HEK293 (cell line): Measurements from ENCODE around the gene JAK3.

Experiments used
- CTCF ChIA-PET: fragments of 350-600 bp; formaldehyde crosslinking; extraction: SDS; loops from one replicate; lab custom pipeline; 2021; ENCODE audit warnings: antibody characterized with exemption; lab: Yijun Ruan, JAX
- POLR2A ChIA-PET: fragments of 300-600 bp; formaldehyde crosslinking; extraction: SDS; loops from one replicate; lab custom pipeline; 2020; ENCODE audit warnings: antibody characterized with exemption, inconsistent platforms; lab: Yijun Ruan, JAX
- H3K27ac ChIP-seq: fragments of 200-500 bp; sonication (Bioruptor generic); 2 replicates; pipeline ENCODE4 v1.5.1; 2014; ENCODE audit warnings: low read depth, low read length, control low read depth, inconsistent platforms; ENCODE audit errors: extremely low read depth
- H3K36me3 ChIP-seq, 2 experiments: fragments of 200-500 bp in 1 of 2; sonication (Bioruptor generic) in 1 of 2; 1 replicate in 1 of 2; 2 replicates in 1 of 2; pipeline ENCODE4 v1.5.1; 2014 to 2017; ENCODE audit warnings: inconsistent platforms in 2 of 2, low read length in 2 of 2; ENCODE audit not compliant: control insufficient read depth in 2 of 2, insufficient read depth in 1 of 2
- H3K4me1 ChIP-seq: fragments of 200-500 bp; sonication (Bioruptor generic); 2 replicates; pipeline ENCODE4 v1.5.1; 2014; ENCODE audit warnings: mild to moderate bottlenecking, low read length, inconsistent platforms; ENCODE audit not compliant: control insufficient read depth, insufficient read depth
- H3K4me3 ChIP-seq: 2 replicates; pipeline ENCODE4 v1.5.1; 2011; ENCODE audit warnings: low read depth, mild to moderate bottlenecking, control low read depth, low read length, moderate library complexity
- H3K9me3 ChIP-seq: fragments of 200-500 bp; sonication (Bioruptor generic); 2 replicates; pipeline ENCODE4 v1.5.1; 2014; ENCODE audit warnings: low read depth, low read length, inconsistent platforms; ENCODE audit not compliant: control insufficient read depth, insufficient read depth
- FEZF1 ChIP-seq: fragments of 450-650 bp; formaldehyde crosslinking; IDR thresholded peaks from 2 replicates; pipeline ENCODE4 v1.5.1; 2016; ENCODE audit warnings: missing biosample characterization, missing genetic modification characterization
- GLIS1 ChIP-seq: fragments of 450-650 bp; formaldehyde crosslinking; IDR thresholded peaks from 2 replicates; pipeline ENCODE4 v1.5.1; 2016; ENCODE audit warnings: missing biosample characterization, missing genetic modification characterization
- HIC1 ChIP-seq: fragments of 450-650 bp; formaldehyde crosslinking; IDR thresholded peaks from 2 replicates; pipeline ENCODE4 v1.5.1; 2016; ENCODE audit warnings: missing biosample characterization, missing genetic modification characterization
- HOXC10 ChIP-seq: sonication (generic); formaldehyde crosslinking; IDR thresholded peaks from 2 replicates; pipeline ENCODE4 v1.8.1; 2023; ENCODE audit warnings: mild to moderate bottlenecking, missing genetic modification reagents
- TRIM28 ChIP-seq: IDR thresholded peaks from 2 replicates; pipeline ENCODE4 v1.6.1; 2011; ENCODE audit warnings: low read length, control low read depth, borderline replicate concordance
- ZBTB26 ChIP-seq: fragments of 450-650 bp; formaldehyde crosslinking; optimal IDR thresholded peaks from 2 replicates; pipeline ENCODE3; 2016; ENCODE audit warnings: missing biosample characterization, mild to moderate bottlenecking, missing genetic modification characterization
- ZBTB6 ChIP-seq: fragments of 450-650 bp; formaldehyde crosslinking; IDR thresholded peaks from 2 replicates; pipeline ENCODE4 v1.5.1; 2017; ENCODE audit warnings: missing biosample characterization, missing genetic modification characterization
- ZFP37 ChIP-seq: fragments of 450-650 bp; formaldehyde crosslinking; IDR thresholded peaks from 2 replicates; pipeline ENCODE4 v1.5.1; 2016; ENCODE audit warnings: missing biosample characterization, missing genetic modification characterization
- ZNF10 ChIP-seq: fragments of 450-650 bp; formaldehyde crosslinking; IDR thresholded peaks from 2 replicates; pipeline ENCODE4 v1.5.1; 2017; ENCODE audit warnings: missing biosample characterization, missing genetic modification characterization
- ZNF138 ChIP-seq: fragments of 450-650 bp; formaldehyde crosslinking; IDR thresholded peaks from 2 replicates; pipeline ENCODE4 v1.5.1; 2016; ENCODE audit warnings: missing biosample characterization, missing genetic modification characterization, borderline replicate concordance
- ZNF174 ChIP-seq: fragments of 450-650 bp; formaldehyde crosslinking; IDR thresholded peaks from 2 replicates; pipeline ENCODE4 v1.5.0; 2017; ENCODE audit warnings: missing biosample characterization, mild to moderate bottlenecking, missing genetic modification characterization
- ZNF19 ChIP-seq: fragments of 450-650 bp; formaldehyde crosslinking; IDR thresholded peaks from 2 replicates; pipeline ENCODE4; 2016; ENCODE audit warnings: missing biosample characterization, missing genetic modification characterization, low read depth
- ZNF211 ChIP-seq: fragments of 450-650 bp; formaldehyde crosslinking; IDR thresholded peaks from 2 replicates; pipeline ENCODE4 v1.5.1; 2016; ENCODE audit warnings: low read depth, missing biosample characterization, missing genetic modification characterization
- ZNF24 ChIP-seq: fragments of 450-650 bp; formaldehyde crosslinking; IDR thresholded peaks from 2 replicates; pipeline ENCODE4 v1.5.1; 2016; ENCODE audit warnings: missing biosample characterization, missing genetic modification characterization
- ZNF394 ChIP-seq: fragments of 450-650 bp; formaldehyde crosslinking; IDR thresholded peaks from 2 replicates; pipeline ENCODE4 v1.5.1; 2016; ENCODE audit warnings: missing biosample characterization, missing genetic modification characterization, mild to moderate bottlenecking, moderate library complexity, borderline replicate concordance
- ZNF514 ChIP-seq: fragments of 450-650 bp; formaldehyde crosslinking; IDR thresholded peaks from 2 replicates; pipeline ENCODE4 v1.5.1; 2016; ENCODE audit warnings: missing biosample characterization, missing genetic modification characterization
- ZNF518A ChIP-seq: fragments of 450-650 bp; formaldehyde crosslinking; conservative IDR thresholded peaks from 2 replicates; pipeline ENCODE4 v1.5.1; 2016; ENCODE audit warnings: low read depth, missing biosample characterization, missing genetic modification characterization
- ZNF600 ChIP-seq: fragments of 450-650 bp; formaldehyde crosslinking; IDR thresholded peaks from 2 replicates; pipeline ENCODE4 v1.5.1; 2016; ENCODE audit warnings: missing biosample characterization, missing genetic modification characterization
- ZNF768 ChIP-seq: fragments of 450-650 bp; formaldehyde crosslinking; IDR thresholded peaks from 2 replicates; pipeline ENCODE4 v1.5.1; 2018; ENCODE audit warnings: missing biosample characterization, mild to moderate bottlenecking, missing genetic modification characterization

Gene JAK3

GRCh38 chr19:17871032-17871877 lies 23.5 kb upstream of the JAK3 start:
- TF ChIP-seq ZNF24 (tag by site-specific recombination) (peak; percentile 66), ZNF768 (tag by site-specific recombination) (peak; percentile 6; the same call in 1 of the 2 replicates), ZBTB26 (peak; percentile 13), ZNF514 (tag by site-specific recombination) (no peak), ZNF19 (no peak), FEZF1 (tag by site-specific recombination) (no peak)
- Histone ChIP-seq H3K4me3 (no peak overlapping the region), H3K27ac (no peak overlapping the region), H3K4me1 (peaks cover 3% of the 10 kb centered on the region; the same call in 1 of the 2 replicates), H3K36me3 (no peaks in the 10 kb centered on the region), H3K9me3 (no peaks in the 10 kb centered on the region)
- ChIA-PET CTCF (interaction anchor here (0.6 to 2.5 kb wide), 11 partner anchors 12 to 656 kb away, joined by 3 to 22 read pairs (median 3); partner anchors contain the start of genes CCDC124 and RPL18A), POLR2A (interaction anchor here (1.0 to 2.6 kb wide), 3 partner anchors 12 to 62 kb away, joined by 3 to 12 read pairs (median 5); partner anchors contain the start of genes CCDC124 and RPL18A)

- ChIA-PET CTCF (interaction anchor here (0.6 to 2.5 kb wide), 4 partner anchors 62 to 175 kb away, joined by 3 to 22 read pairs (median 4); partner anchors contain the start of gene CCDC124), POLR2A (interaction anchor here (2.6 kb wide), 1 partner anchor 10 kb away, joined by 12 read pairs; the partner anchor contains the start of gene RPL18A)
- no peak overlapping the region for H3K27ac ChIP-seq
- H3K9me3 ChIP-seq = no peaks in the 10 kb centered on the region
- H3K4me1 ChIP-seq = peaks cover 3% of the 10 kb centered on the region; the same call in 1 of the 2 replicates
- H3K36me3 ChIP-seq = peaks cover 0 to 20% of the 10 kb centered on the region in 2 experiments; a peak in 2 of 3 replicates
- TF ChIP-seq GLIS1 (tag by site-specific recombination) (peak; percentile 55), ZBTB6 (tag by site-specific recombination) (no peak)
- no peak overlapping the region for H3K4me3 ChIP-seq
Measured at GRCh38 chr19:17869114-17869608, 21.4 kb upstream of the JAK3 start.

GRCh38 chr19:17868669-17869068 lies 20.9 kb upstream of the JAK3 start:
- peaks cover 0 to 24% of the 10 kb centered on the region in 2 experiments; a peak in 2 of 3 replicates for H3K36me3 ChIP-seq
- CTCF ChIA-PET = interaction anchor here (0.6 kb wide), 1 partner anchor 12 kb away, joined by 4 read pairs; no protein-coding TSS in a partner anchor
- H3K4me3 ChIP-seq = no peak overlapping the region
- no peaks in the 10 kb centered on the region; the same call in 1 of the 2 replicates for H3K4me1 ChIP-seq
- no peak overlapping the region for H3K27ac ChIP-seq
- H3K9me3 ChIP-seq = no peaks in the 10 kb centered on the region
- POLR2A ChIA-PET = interaction anchor here (1.1 to 2.6 kb wide), 2 partner anchors 9 to 64 kb away, joined by 5 to 12 read pairs; partner anchors contain the start of genes CCDC124 and RPL18A
- TF ChIP-seq ZFP37 (tag by site-specific recombination) = no peak
- no peak for TF ChIP-seq ZNF211
- no peak for TF ChIP-seq ZNF10 (tag by site-specific recombination)
- no peak for TF ChIP-seq TRIM28
- TF ChIP-seq ZNF518A (tag by site-specific recombination) = no peak
- TF ChIP-seq HOXC10 (CRISPR knock-in tag) = no peak
- no peak for TF ChIP-seq ZNF600 (tag by site-specific recombination)
- TF ChIP-seq ZNF138 (tag by site-specific recombination) = no peak
- TF ChIP-seq HIC1 = no peak
- no peak for TF ChIP-seq ZNF394 (tag by site-specific recombination)
- TF ChIP-seq ZNF174 (tag by site-specific recombination) = no peak
